NB4 (cell line): ENCODE measurements around the gene TXNRD2.

Experiments used
- DNase-seq: peaks from one replicate; pipeline ENCODE4 v3.0.0; 2010; ENCODE audit warnings: low read depth
- H3K4me3 ChIP-seq: one replicate; pipeline ENCODE4 v1.5.1; 2011; ENCODE audit warnings: mild to moderate bottlenecking, low read depth, low read length, moderate library complexity
- MAX ChIP-seq: IDR thresholded peaks from 2 replicates; pipeline ENCODE4 v1.6.1; 2011; ENCODE audit warnings: low read depth, low read length
- MYC ChIP-seq: IDR thresholded peaks from 2 replicates; pipeline ENCODE4 v1.6.1; 2011; ENCODE audit warnings: low read depth, low read length
- POLR2A ChIP-seq: IDR thresholded peaks from 2 replicates; pipeline ENCODE4 v1.6.1; 2011; ENCODE audit warnings: mild to moderate bottlenecking; ENCODE audit not compliant: insufficient read length; ENCODE audit errors: extremely low read depth
- TF ChIP-seq, protein P1 (sequence below): IDR thresholded peaks from one replicate; pipeline ENCODE4 v1.5.1; 2012; ENCODE audit warnings: low read depth, low read length

TXNRD2 gene

GRCh38 chr22:19941365-19942082, at the start of gene TXNRD2, which contains the start of gene COMT:
TXNRD2 (minus strand) TSS chr22:19941818; CDS start chr22:19941803, 15 bp downstream.
COMT (plus strand) TSS chr22:19941772; CDS start chr22:19962527, 20,755 bp downstream.
- DNase-seq: peak; percentile 83
- H3K4me3 ChIP-seq: peak within 1 kb of the TSS; percentile 96
- TF ChIP-seq, protein P1, sequence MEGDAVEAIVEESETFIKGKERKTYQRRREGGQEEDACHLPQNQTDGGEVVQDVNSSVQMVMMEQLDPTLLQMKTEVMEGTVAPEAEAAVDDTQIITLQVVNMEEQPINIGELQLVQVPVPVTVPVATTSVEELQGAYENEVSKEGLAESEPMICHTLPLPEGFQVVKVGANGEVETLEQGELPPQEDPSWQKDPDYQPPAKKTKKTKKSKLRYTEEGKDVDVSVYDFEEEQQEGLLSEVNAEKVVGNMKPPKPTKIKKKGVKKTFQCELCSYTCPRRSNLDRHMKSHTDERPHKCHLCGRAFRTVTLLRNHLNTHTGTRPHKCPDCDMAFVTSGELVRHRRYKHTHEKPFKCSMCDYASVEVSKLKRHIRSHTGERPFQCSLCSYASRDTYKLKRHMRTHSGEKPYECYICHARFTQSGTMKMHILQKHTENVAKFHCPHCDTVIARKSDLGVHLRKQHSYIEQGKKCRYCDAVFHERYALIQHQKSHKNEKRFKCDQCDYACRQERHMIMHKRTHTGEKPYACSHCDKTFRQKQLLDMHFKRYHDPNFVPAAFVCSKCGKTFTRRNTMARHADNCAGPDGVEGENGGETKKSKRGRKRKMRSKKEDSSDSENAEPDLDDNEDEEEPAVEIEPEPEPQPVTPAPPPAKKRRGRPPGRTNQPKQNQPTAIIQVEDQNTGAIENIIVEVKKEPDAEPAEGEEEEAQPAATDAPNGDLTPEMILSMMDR: no peak
- TF ChIP-seq POLR2A (peak; percentile 58), MYC (peak; percentile 44; the same call in 1 of the 2 replicates), MAX (0 out of 2 replicates have a peak, but pooled peaks have one; percentile 8)

- no peak overlapping the region for H3K4me3 ChIP-seq
- DNase-seq: no peak
- TF ChIP-seq POLR2A: no peak
- TF ChIP-seq MYC: no peak
- TF ChIP-seq, protein P1: no peak
- no peak for TF ChIP-seq MAX
Observed at GRCh38 chr22:19991395-19991644, 49.7 kb upstream of the TXNRD2 start.

DNA sequence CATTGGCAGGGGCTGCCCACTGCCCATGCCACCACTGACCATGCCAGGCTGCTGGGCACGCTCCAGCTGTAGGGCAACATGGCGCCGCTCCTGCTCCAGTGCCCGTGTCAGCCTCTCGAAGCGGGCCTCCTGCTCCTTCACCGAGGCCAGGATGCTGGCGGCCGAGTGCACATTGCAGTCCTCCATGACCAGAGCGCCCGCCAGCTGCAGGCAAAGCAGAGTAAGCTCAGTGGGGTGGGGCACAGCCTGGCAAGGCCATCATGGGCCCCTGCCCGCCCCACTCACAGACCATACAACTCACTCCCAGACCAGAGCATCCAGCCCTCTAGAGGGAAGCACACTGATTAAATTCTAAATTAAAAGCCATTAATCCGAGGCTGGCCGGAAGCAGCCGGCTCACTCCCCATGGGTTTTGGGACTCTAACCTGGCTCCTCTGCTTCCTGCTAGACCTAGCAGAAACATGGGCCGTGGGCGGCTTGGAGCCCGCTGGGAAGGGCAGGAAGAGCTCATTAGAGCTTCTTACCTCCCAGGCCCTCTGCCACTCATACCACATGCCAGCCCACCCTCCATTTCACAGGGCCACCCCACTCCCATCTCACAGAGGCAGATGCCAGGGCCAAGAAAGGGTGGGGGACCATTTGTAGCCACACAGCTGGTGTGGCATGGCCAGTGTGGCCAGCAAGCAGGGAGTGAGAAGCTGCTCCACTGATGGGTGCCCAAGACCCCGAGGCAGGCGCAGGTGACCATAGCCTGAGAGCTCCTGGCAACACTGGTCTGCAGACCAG, 49.2 kb upstream of the TXNRD2 start:
- no peak overlapping the region for H3K4me3 ChIP-seq
- no peak for TF ChIP-seq MYC
- no peak for TF ChIP-seq POLR2A
- TF ChIP-seq, protein P1: no peak
- TF ChIP-seq MAX: no peak
- no peak for DNase-seq

DNA sequence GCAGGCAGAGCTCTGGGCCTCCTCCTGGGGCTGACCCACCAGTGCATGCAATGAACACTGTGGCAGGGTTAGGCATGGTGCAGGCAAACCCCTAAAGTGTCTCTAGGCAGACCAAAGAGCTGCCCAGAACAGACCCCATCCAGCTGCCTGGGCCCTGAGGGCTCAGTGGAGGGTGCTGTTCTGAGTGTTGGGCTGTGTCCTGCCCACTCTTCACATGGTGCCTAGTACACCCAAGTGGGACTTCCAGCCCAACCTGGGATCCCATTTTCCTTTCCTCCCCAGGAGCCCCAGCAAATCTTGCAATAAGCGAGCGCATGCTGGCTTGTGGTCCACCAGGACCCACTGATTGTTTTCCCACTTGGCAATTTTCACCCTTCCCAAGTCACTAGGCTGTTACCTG, 48.6 kb upstream of the TXNRD2 start:
- TF ChIP-seq, protein P1: no peak
- TF ChIP-seq MAX (no peak), POLR2A (no peak), MYC (no peak)
- no peak overlapping the region for H3K4me3 ChIP-seq
- DNase-seq: no peak

- no peak for TF ChIP-seq MYC
- no peak for TF ChIP-seq POLR2A
- no peak for TF ChIP-seq MAX
- TF ChIP-seq, protein P1: no peak
- no peak overlapping the region for H3K4me3 ChIP-seq
- DNase-seq: no peak
Observed at GRCh38 chr22:19989725-19990067, 48.1 kb upstream of the TXNRD2 start.
